ENCODE measurements around the gene AUH. TPM values are rescaled to one million over a fixed set of nuclear protein-coding genes. Genes with fewer than 3 reads are reported as not detected.

The AUH gene
- total RNA-seq, 2 donors from 2014 or later, result 27.4 to 36.1 TPM

DNA sequence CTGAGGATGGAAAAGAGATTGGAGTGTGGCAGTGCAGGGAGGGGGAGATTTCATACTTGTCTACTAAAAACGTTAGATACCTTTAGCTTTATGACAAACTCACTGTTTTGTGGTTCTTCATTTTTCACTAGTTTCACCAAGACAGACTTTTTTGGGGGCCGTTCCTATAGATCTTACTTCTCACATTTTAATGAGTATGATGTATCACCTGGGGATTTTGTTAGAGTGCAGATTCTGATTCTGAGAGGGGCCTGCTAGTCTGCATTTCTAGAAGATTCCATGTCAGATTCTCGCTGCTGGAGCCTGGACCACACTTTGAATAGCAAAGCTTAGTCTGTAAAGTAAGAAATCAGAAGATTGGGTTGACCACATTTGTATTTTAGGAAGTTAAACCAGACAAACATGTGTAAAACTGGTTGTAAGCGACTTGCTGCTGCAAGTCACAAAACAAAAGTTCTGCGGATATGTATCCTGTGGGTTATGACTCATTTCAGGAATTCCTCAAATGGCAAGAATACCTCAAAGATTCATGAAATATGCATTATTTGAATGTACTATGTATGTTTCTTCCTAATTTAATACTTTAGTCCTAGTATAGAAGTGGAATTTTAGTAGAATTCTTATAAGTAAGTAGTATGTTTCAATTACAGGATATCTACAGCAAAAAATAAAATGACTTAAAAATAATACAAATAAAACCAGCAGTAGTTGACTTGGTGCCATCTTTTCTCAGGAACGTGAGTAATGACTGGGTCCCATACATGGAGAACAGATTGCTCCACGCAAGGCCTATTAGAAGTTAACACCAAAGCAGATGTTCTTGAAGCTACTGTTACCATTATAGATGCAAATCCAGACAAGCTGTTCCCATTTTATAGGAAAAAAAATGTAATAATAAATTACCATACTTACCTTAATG, 34.1 kb upstream of the AUH start:
- no peak overlapping the region for H3K4me3 ChIP-seq
- no peaks in the 10 kb centered on the region for H3K36me3 ChIP-seq
- ATAC-seq (ENCODE audit: insufficient number of reproducible peaks, low FRiP score, low read depth) (no peak), DNase-seq (ENCODE audit: low spot score) (no peak)
- H3K27me3 ChIP-seq (replicated peaks; ENCODE audit: insufficient read depth), result no peaks in the 10 kb centered on the region
- H3K27ac ChIP-seq, result no peak overlapping the region
- H3K4me1 ChIP-seq (ENCODE audit: control insufficient read depth in 1 of 2, low read depth in 2 of 2), result no peaks in the 10 kb centered on the region
- H3K9me3 ChIP-seq, result no peaks in the 10 kb centered on the region
- TF ChIP-seq, protein P1, sequence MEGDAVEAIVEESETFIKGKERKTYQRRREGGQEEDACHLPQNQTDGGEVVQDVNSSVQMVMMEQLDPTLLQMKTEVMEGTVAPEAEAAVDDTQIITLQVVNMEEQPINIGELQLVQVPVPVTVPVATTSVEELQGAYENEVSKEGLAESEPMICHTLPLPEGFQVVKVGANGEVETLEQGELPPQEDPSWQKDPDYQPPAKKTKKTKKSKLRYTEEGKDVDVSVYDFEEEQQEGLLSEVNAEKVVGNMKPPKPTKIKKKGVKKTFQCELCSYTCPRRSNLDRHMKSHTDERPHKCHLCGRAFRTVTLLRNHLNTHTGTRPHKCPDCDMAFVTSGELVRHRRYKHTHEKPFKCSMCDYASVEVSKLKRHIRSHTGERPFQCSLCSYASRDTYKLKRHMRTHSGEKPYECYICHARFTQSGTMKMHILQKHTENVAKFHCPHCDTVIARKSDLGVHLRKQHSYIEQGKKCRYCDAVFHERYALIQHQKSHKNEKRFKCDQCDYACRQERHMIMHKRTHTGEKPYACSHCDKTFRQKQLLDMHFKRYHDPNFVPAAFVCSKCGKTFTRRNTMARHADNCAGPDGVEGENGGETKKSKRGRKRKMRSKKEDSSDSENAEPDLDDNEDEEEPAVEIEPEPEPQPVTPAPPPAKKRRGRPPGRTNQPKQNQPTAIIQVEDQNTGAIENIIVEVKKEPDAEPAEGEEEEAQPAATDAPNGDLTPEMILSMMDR (IDR thresholded peaks at IDR 0.05), result no peak

GRCh38 chr9:91395106-91395552, 33.4 kb upstream of the AUH start:
- no peak for ATAC-seq (ENCODE audit: insufficient number of reproducible peaks, low FRiP score, low read depth)
- H3K4me1 ChIP-seq (ENCODE audit: control insufficient read depth in 1 of 2, low read depth in 2 of 2), result no peaks in the 10 kb centered on the region
- TF ChIP-seq, protein P1 (IDR thresholded peaks at IDR 0.05), result no peak
- DNase-seq (ENCODE audit: low spot score), result no peak
- no peak overlapping the region for H3K27ac ChIP-seq
- H3K4me3 ChIP-seq, result no peak overlapping the region
- H3K36me3 ChIP-seq, result no peaks in the 10 kb centered on the region
- H3K27me3 ChIP-seq (replicated peaks; ENCODE audit: insufficient read depth), result no peaks in the 10 kb centered on the region
- H3K9me3 ChIP-seq, result no peaks in the 10 kb centered on the region

- Histone ChIP-seq H3K9me3 (no peaks in the 10 kb centered on the region), H3K4me3 (no peak overlapping the region), H3K4me1 (ENCODE audit: control insufficient read depth in 1 of 2, low read depth in 2 of 2) (no peaks in the 10 kb centered on the region), H3K27me3 (replicated peaks; ENCODE audit: insufficient read depth) (no peaks in the 10 kb centered on the region), H3K36me3 (no peaks in the 10 kb centered on the region), H3K27ac (no peak overlapping the region)
- TF ChIP-seq, protein P1 (IDR thresholded peaks at IDR 0.05), result no peak
- no peak for ATAC-seq (ENCODE audit: insufficient number of reproducible peaks, low FRiP score, low read depth)
- DNase-seq (ENCODE audit: low spot score), result no peak
Observed at GRCh38 chr9:91393826-91394225, 32.1 kb upstream of the AUH start.

DNA sequence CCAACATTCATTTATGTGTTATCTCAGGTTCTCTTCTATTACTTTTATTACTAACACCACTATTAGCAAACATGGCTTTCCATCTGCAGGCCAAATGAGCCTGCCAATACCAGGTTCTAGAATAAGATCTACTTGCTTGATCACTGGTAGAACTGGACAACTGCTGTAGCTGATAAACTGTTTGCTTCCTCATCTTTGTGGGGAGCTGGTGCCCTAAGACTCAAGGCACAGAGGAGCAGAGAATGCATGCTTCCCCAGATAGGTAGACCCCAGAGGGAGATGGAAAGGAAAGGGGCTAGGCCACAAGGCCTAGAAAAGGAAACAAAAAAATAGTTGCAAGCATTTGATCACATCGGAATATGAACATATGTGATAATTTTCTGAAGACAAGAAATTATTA, 30.7 kb upstream of the AUH start:
- Histone ChIP-seq H3K27me3 (replicated peaks; ENCODE audit: insufficient read depth) (no peaks in the 10 kb centered on the region), H3K36me3 (no peaks in the 10 kb centered on the region), H3K4me1 (ENCODE audit: control insufficient read depth in 1 of 2, low read depth in 2 of 2) (no peaks in the 10 kb centered on the region), H3K4me3 (no peak overlapping the region), H3K9me3 (no peaks in the 10 kb centered on the region), H3K27ac (no peak overlapping the region)
- TF ChIP-seq, protein P1 (IDR thresholded peaks at IDR 0.05), result no peak
- no peak for ATAC-seq (ENCODE audit: insufficient number of reproducible peaks, low FRiP score, low read depth)
- DNase-seq (ENCODE audit: low spot score), result no peak

DNA sequence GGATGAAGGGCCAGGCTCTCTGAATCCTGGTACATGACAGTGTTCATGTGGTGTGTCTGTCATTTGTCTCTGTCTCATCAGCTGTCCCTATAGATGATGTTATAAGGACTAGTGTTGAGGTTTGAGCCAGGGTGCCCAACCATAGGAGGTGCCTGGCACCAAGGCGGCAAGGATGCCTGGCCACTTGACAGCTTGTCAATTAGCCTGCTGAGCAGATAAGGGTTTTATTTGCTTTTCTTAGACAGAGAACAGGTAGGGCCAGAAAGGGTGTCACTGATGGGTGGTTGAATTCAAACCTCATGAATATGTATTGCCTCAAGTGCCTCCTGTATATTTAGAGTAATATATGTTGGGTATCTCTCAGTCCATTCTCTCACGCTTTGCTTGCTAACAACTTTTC, 30.1 kb upstream of the AUH start:
- Histone ChIP-seq H3K4me3 (no peak overlapping the region), H3K4me1 (ENCODE audit: control insufficient read depth in 1 of 2, low read depth in 2 of 2) (no peaks in the 10 kb centered on the region), H3K27me3 (replicated peaks; ENCODE audit: insufficient read depth) (no peaks in the 10 kb centered on the region), H3K27ac (no peak overlapping the region), H3K36me3 (no peaks in the 10 kb centered on the region), H3K9me3 (no peaks in the 10 kb centered on the region)
- TF ChIP-seq, protein P1 (IDR thresholded peaks at IDR 0.05), result no peak
- DNase-seq (ENCODE audit: low spot score), result no peak
- no peak for ATAC-seq (ENCODE audit: insufficient number of reproducible peaks, low FRiP score, low read depth)

All from thoracic aorta (tissue), 2 donors.